Keratinocyte (primary cell): ENCODE data around the gene SNTG2. TPM values are rescaled to one million over a fixed set of nuclear protein-coding genes. Genes with fewer than 3 reads are reported as not detected.

Source experiments
- DNase-seq: peaks from one replicate; pipeline ENCODE4 v3.0.0-alpha.2; 2011; ENCODE audit warnings: low read depth, missing footprints, low spot score
- FAIRE-seq: peaks from 2 replicates; lab custom pipeline; 2011; peaks lifted over from hg19 to GRCh38; lab: Jason Lieb, UNC
- H2AFZ ChIP-seq: 2 replicates; pipeline ENCODE4 v1.6.0; 2012; ENCODE audit warnings: low read length, control low read depth, inconsistent platforms; ENCODE audit not compliant: control insufficient read depth
- H3K27ac ChIP-seq: 2 replicates; pipeline ENCODE4 v1.5.1; 2011; ENCODE audit warnings: low read length; ENCODE audit not compliant: control insufficient read depth, insufficient read depth
- H3K27me3 ChIP-seq: 3 replicates; pipeline ENCODE4 v1.6.0; 2011; ENCODE audit warnings: low read length; ENCODE audit not compliant: control insufficient read depth, insufficient read depth; ENCODE audit errors: extremely low read depth
- H3K36me3 ChIP-seq, 2 experiments: 2 replicates in 1 of 2; 3 replicates in 1 of 2; pipeline ENCODE4 v1.5.1; 2011; ENCODE audit warnings: low read length in 2 of 2, mild to moderate bottlenecking in 1 of 2; ENCODE audit not compliant: control insufficient read depth in 2 of 2, insufficient read depth in 2 of 2; ENCODE audit errors: extremely low read depth in 1 of 2
- H3K4me1 ChIP-seq: 3 replicates; pipeline ENCODE4 v1.5.1; 2011; ENCODE audit warnings: low read length; ENCODE audit not compliant: control insufficient read depth, insufficient read depth; ENCODE audit errors: extremely low read depth
- H3K4me2 ChIP-seq: 3 replicates; pipeline ENCODE4 v1.6.0; 2011; ENCODE audit warnings: low read depth, low read length; ENCODE audit not compliant: control insufficient read depth, insufficient read depth; ENCODE audit errors: extremely low read depth
- H3K4me3 ChIP-seq, 3 experiments: fragments of 200-600 bp in 1 of 3; sonication (generic) in 1 of 3; 2 replicates in 2 of 3; 3 replicates in 1 of 3; pipeline ENCODE4 v1.5.1; 2011 to 2016; ENCODE audit warnings: low read length in 3 of 3, mild to moderate bottlenecking in 3 of 3, control low read depth in 2 of 3, inconsistent platforms in 1 of 3, low read depth in 1 of 3, mixed read lengths in 1 of 3, mixed run types in 1 of 3, moderate library complexity in 1 of 3; ENCODE audit not compliant: control insufficient read depth in 2 of 3, insufficient read depth in 2 of 3; ENCODE audit errors: extremely low read depth in 1 of 3
- H3K79me2 ChIP-seq: 2 replicates; pipeline ENCODE4 v1.6.0; 2012; ENCODE audit warnings: low read length; ENCODE audit not compliant: control insufficient read depth, insufficient read depth
- H3K9ac ChIP-seq: 3 replicates; pipeline ENCODE4 v1.6.0; 2011; ENCODE audit warnings: low read length; ENCODE audit not compliant: control insufficient read depth, insufficient read depth; ENCODE audit errors: extremely low read depth
- H3K9me1 ChIP-seq: 3 replicates; pipeline ENCODE4 v1.6.0; 2011; ENCODE audit warnings: low read length; ENCODE audit not compliant: control insufficient read depth, insufficient read depth; ENCODE audit errors: extremely low read depth
- H3K9me3 ChIP-seq: 2 replicates; pipeline ENCODE4 v1.5.1; 2012; ENCODE audit warnings: low read depth, low read length; ENCODE audit not compliant: control insufficient read depth
- H4K20me1 ChIP-seq: 3 replicates; pipeline ENCODE4 v1.6.0; 2011; ENCODE audit warnings: low read length; ENCODE audit not compliant: control insufficient read depth, insufficient read depth; ENCODE audit errors: extremely low read depth
- CTCF ChIP-seq, 3 experiments: IDR thresholded peaks in 1 of 3; conservative IDR thresholded peaks in 1 of 3; optimal IDR thresholded peaks in 1 of 3; 2 replicates in 2 of 3; 3 replicates in 1 of 3; pipeline versions ENCODE3 to v1.5.1; 2011; ENCODE audit warnings: low read length in 3 of 3, mild to moderate bottlenecking in 3 of 3, moderate library complexity in 2 of 3, control low read depth in 1 of 3, inconsistent platforms in 1 of 3; ENCODE audit not compliant: insufficient read depth in 2 of 3; ENCODE audit errors: extremely low read depth in 1 of 3
- EZH2 ChIP-seq: IDR thresholded peaks from one replicate; pipeline ENCODE4 v1.6.1; 2012; ENCODE audit warnings: inconsistent platforms, mild to moderate bottlenecking, low read length, moderate library complexity
- dilution Hi-C: fragments of 300-500 bp; cut with MboI; formaldehyde crosslinking; loops from one replicate; pipeline ENCODE4 v1.7.0; 2020; ENCODE audit warnings: low sequenced_read_pairs; ENCODE audit not compliant: extremely low pct_ligation_motif_present
- polyA plus RNA-seq, 5 experiments: library from polyadenylated mRNA; depleted of rRNA in 3 of 5; stranded (reverse) in 3 of 5; stranded (forward) in 1 of 5; unstranded in 1 of 5; fragments of >200 nt; gene quantifications; 1 replicate in 1 of 5; 2 replicates in 3 of 5; 3 replicates in 1 of 5; pipeline versions ENCODE4 v1.2.1 to v1.2.3, GENCODE V29; 2011 to 2012; ENCODE audit warnings: missing spikeins in 2 of 5, low read depth in 1 of 5, low replicate concordance in 1 of 5

The SNTG2 gene
- polyA plus RNA-seq, 1 donor (not counting 4 experiments of a cell fraction or from before 2014, with no cell fraction given): not detected

GRCh38 chr2:1272835-1273234 lies 322.2 kb downstream of the SNTG2 start:
- no peak for TF ChIP-seq EZH2
- dilution Hi-C loops: no loop called here
- no peak for FAIRE-seq
- no peak overlapping the region for H3K9ac ChIP-seq
- H3K27me3 ChIP-seq: no peaks in the 10 kb centered on the region
- H3K27ac ChIP-seq: no peak overlapping the region
- no peaks in the 10 kb centered on the region for H3K4me1 ChIP-seq
- H3K9me1 ChIP-seq: no peaks in the 10 kb centered on the region
- DNase-seq: no peak
- no peaks in the 10 kb centered on the region for H3K9me3 ChIP-seq
- no peaks in the 10 kb centered on the region for H3K79me2 ChIP-seq
- H2AFZ ChIP-seq: no peak overlapping the region
- no peaks in the 10 kb centered on the region for H3K36me3 ChIP-seq
- H3K4me3 ChIP-seq: no peak overlapping the region
- no peaks in the 10 kb centered on the region for H4K20me1 ChIP-seq
- H3K4me2 ChIP-seq: no peak overlapping the region

DNA sequence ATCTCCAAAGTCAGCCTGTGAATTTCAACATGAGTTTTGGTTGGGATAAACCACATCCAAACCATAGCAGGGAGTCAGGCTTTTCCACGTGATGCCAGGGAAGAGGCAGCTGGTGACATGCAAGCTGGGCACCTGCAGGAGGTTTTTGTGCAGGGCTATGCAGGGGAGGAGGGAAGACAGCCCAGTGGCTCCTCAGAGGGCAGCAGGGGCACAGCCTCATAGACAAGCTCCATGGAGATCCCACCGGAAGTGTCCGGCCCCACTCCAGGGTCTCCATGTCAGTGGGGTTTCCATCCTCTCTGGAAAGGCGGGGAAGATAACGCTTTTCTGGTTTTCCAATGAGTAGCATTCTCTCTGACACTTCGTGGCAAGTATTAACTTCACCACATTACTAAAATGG lies 327.0 kb downstream of the SNTG2 start:
- Histone ChIP-seq H3K9me3 (no peaks in the 10 kb centered on the region), H3K4me3 (no peak overlapping the region), H2AFZ (no peak overlapping the region), H3K27me3 (no peaks in the 10 kb centered on the region), H3K27ac (no peak overlapping the region), H3K79me2 (no peaks in the 10 kb centered on the region), H3K4me1 (no peaks in the 10 kb centered on the region), H4K20me1 (no peaks in the 10 kb centered on the region), H3K4me2 (no peak overlapping the region), H3K9me1 (no peaks in the 10 kb centered on the region), H3K36me3 (no peaks in the 10 kb centered on the region), H3K9ac (no peak overlapping the region)
- no peak for DNase-seq
- FAIRE-seq: no peak
- no peak for TF ChIP-seq EZH2
- no peak for TF ChIP-seq CTCF (optimal IDR thresholded peaks at IDR 0.05 in 1 of 3, IDR thresholded peaks at IDR 0.05 in 1 of 3, conservative IDR thresholded peaks at IDR 0.05 in 1 of 3; ENCODE audit: extremely low read depth in 1 of 3, insufficient read depth in 2 of 3, low read length in 3 of 3)
- dilution Hi-C loops: no loop called here

DNA sequence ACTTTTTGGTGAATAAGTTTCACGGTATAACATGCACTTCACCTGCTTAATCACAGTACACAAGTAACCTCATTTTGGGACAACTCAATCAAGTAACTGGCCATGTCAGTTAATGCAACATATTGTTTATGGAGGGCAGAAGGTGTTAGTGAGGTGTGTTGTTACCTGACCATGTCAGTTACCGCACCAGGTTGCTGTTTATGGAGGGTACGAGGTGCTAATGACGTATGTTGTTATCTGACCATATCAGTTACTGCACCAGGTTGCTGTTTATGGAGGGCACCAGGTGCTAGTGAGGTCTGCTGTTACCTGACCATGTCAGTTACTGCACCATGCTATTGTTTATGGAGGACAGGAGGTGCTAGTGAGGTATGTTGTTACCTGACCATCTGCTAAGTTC lies 327.5 kb downstream of the SNTG2 start:
- no peak overlapping the region for H2AFZ ChIP-seq
- no peaks in the 10 kb centered on the region for H3K27me3 ChIP-seq
- no peaks in the 10 kb centered on the region for H3K79me2 ChIP-seq
- no peaks in the 10 kb centered on the region for H4K20me1 ChIP-seq
- H3K9me3 ChIP-seq: no peaks in the 10 kb centered on the region
- H3K27ac ChIP-seq: no peak overlapping the region
- FAIRE-seq: no peak
- TF ChIP-seq CTCF (optimal IDR thresholded peaks at IDR 0.05 in 1 of 3, IDR thresholded peaks at IDR 0.05 in 1 of 3, conservative IDR thresholded peaks at IDR 0.05 in 1 of 3; ENCODE audit: extremely low read depth in 1 of 3, insufficient read depth in 2 of 3, low read length in 3 of 3) (no peak), EZH2 (no peak)
- no peak for DNase-seq
- no peak overlapping the region for H3K4me3 ChIP-seq
- no peaks in the 10 kb centered on the region for H3K36me3 ChIP-seq
- H3K9me1 ChIP-seq: no peaks in the 10 kb centered on the region
- H3K4me1 ChIP-seq: no peaks in the 10 kb centered on the region
- dilution Hi-C loops: no loop called here
- H3K9ac ChIP-seq: no peak overlapping the region
- H3K4me2 ChIP-seq: no peak overlapping the region
